Stomach (tissue), 4 donors: ENCODE data around the gene FRMD4B.

Source experiments
- CTCF ChIP-seq, 7 experiments: fragments of 450-650 bp in 4 of 7; fragments of 200-600 bp in 3 of 7; sonication (generic) in 3 of 7; IDR thresholded peaks; one replicate each; pipeline ENCODE4 v1.5.1; 2016 to 2019; ENCODE audit warnings: antibody characterized with exemption in 7 of 7, control low read depth in 2 of 7, mild to moderate bottlenecking in 1 of 7
- EP300 ChIP-seq: sonication (generic); formaldehyde crosslinking; IDR thresholded peaks from one replicate; pipeline ENCODE4 v1.6.1; 2017; ENCODE audit warnings: antibody characterized with exemption
- POLR2A ChIP-seq, 4 donors: fragments of 450-650 bp; IDR thresholded peaks; one replicate each; pipeline ENCODE4 v1.6.1; 2016; ENCODE audit warnings: antibody characterized with exemption in 4 of 4, control low read depth in 2 of 4, mild to moderate bottlenecking in 1 of 4, moderate library complexity in 1 of 4
- POLR2AphosphoS5 ChIP-seq, 3 donors: sonication (generic); formaldehyde crosslinking; IDR thresholded peaks; one replicate each; pipeline ENCODE4 v1.6.1; 2016; ENCODE audit warnings: antibody characterized with exemption in 3 of 3

GRCh38 chr3:69161587-69162307 is 224.1 kb downstream of the FRMD4B start:
- no peak for TF ChIP-seq POLR2A (IDR thresholded peaks at IDR 0.05)
- TF ChIP-seq POLR2AphosphoS5 (IDR thresholded peaks at IDR 0.05) = no peak
- peak in 5 of 7 experiments; percentile 77 to 95 (median 93) for TF ChIP-seq CTCF (IDR thresholded peaks at IDR 0.05)
- TF ChIP-seq EP300 = no peak
